Measurements from ENCODE around the gene HECTD2.

HECTD2 gene

GRCh38 chr10:91545384-91545783 is 135.2 kb downstream of the HECTD2 start:
- H3K4me1 ChIP-seq, result peaks cover 26% of the 10 kb centered on the region
- H3K9me3 ChIP-seq, result peaks cover 6% of the 10 kb centered on the region
- no peak for TF ChIP-seq Cebpa-rat (IDR thresholded peaks at IDR 0.05)
- no peaks in the 10 kb centered on the region for H3K27me3 ChIP-seq
- no peak overlapping the region for H3K4me3 ChIP-seq
- H3K27ac ChIP-seq, result no peak overlapping the region
- no peaks in the 10 kb centered on the region for H4K20me1 ChIP-seq
- H3K36me3 ChIP-seq, result no peaks in the 10 kb centered on the region
- no peak overlapping the region for H3K9ac ChIP-seq
- H3K4me2 ChIP-seq, result no peak overlapping the region

GRCh38 chr10:91545838-91546237 is 135.7 kb downstream of the HECTD2 start:
- Histone ChIP-seq H3K27me3 (no peaks in the 10 kb centered on the region), H3K36me3 (no peaks in the 10 kb centered on the region)
- TF ChIP-seq Cebpa-rat (IDR thresholded peaks at IDR 0.05), result no peak

GRCh38 chr10:91549262-91549661 is 139.1 kb downstream of the HECTD2 start:
- TF ChIP-seq Cebpa-rat (IDR thresholded peaks at IDR 0.05), result no peak
- H3K4me2 ChIP-seq, result no peak overlapping the region
- no peaks in the 10 kb centered on the region for H3K27me3 ChIP-seq
- H3K4me1 ChIP-seq, result no peaks in the 10 kb centered on the region
- H3K27ac ChIP-seq, result no peak overlapping the region
- H3K4me3 ChIP-seq, result no peak overlapping the region
- no peaks in the 10 kb centered on the region for H3K36me3 ChIP-seq
- H4K20me1 ChIP-seq, result no peaks in the 10 kb centered on the region
- no peaks in the 10 kb centered on the region for H3K9me3 ChIP-seq
- H3K9ac ChIP-seq, result no peak overlapping the region

More at GRCh38 chr10:91545838-91546237, 135.7 kb downstream of the HECTD2 start:
- Histone ChIP-seq H4K20me1 (no peaks in the 10 kb centered on the region), H3K27ac (no peak overlapping the region), H3K4me3 (no peak overlapping the region), H3K4me1 (peaks cover 22% of the 10 kb centered on the region), H3K9me3 (peaks cover 1% of the 10 kb centered on the region; the same call in 1 of the 2 replicates), H3K9ac (no peak overlapping the region), H3K4me2 (no peak overlapping the region)

- H3K36me3 ChIP-seq, result no peaks in the 10 kb centered on the region
- H3K9me3 ChIP-seq, result no peaks in the 10 kb centered on the region
- H4K20me1 ChIP-seq, result no peaks in the 10 kb centered on the region
- H3K27ac ChIP-seq, result no peak overlapping the region
- no peak for TF ChIP-seq Cebpa-rat (IDR thresholded peaks at IDR 0.05)
- H3K4me1 ChIP-seq, result no peaks in the 10 kb centered on the region
- no peaks in the 10 kb centered on the region for H3K27me3 ChIP-seq
- H3K4me3 ChIP-seq, result no peak overlapping the region
- no peak overlapping the region for H3K9ac ChIP-seq
- no peak overlapping the region for H3K4me2 ChIP-seq
Observed at GRCh38 chr10:91550021-91550420, 139.9 kb downstream of the HECTD2 start.

- Histone ChIP-seq H3K4me1 (no peaks in the 10 kb centered on the region), H3K36me3 (no peaks in the 10 kb centered on the region), H4K20me1 (no peaks in the 10 kb centered on the region), H3K27ac (no peak overlapping the region), H3K27me3 (no peaks in the 10 kb centered on the region), H3K4me3 (no peak overlapping the region), H3K9me3 (no peaks in the 10 kb centered on the region), H3K4me2 (no peak overlapping the region), H3K9ac (no peak overlapping the region)
- TF ChIP-seq Cebpa-rat (IDR thresholded peaks at IDR 0.05), result no peak
Observed at GRCh38 chr10:91551856-91552255, 141.7 kb downstream of the HECTD2 start.

- no peak overlapping the region for H3K4me3 ChIP-seq
- H4K20me1 ChIP-seq, result no peaks in the 10 kb centered on the region
- H3K36me3 ChIP-seq, result no peaks in the 10 kb centered on the region
- H3K4me2 ChIP-seq, result no peak overlapping the region
- no peaks in the 10 kb centered on the region for H3K9me3 ChIP-seq
- no peak for TF ChIP-seq Cebpa-rat (IDR thresholded peaks at IDR 0.05)
- no peak overlapping the region for H3K9ac ChIP-seq
- no peaks in the 10 kb centered on the region for H3K4me1 ChIP-seq
- no peaks in the 10 kb centered on the region for H3K27me3 ChIP-seq
- H3K27ac ChIP-seq, result no peak overlapping the region
Observed at GRCh38 chr10:91552274-91553095, 142.3 kb downstream of the HECTD2 start.

GRCh38 chr10:91555455-91555854 is 145.3 kb downstream of the HECTD2 start:
- no peak overlapping the region for H3K9ac ChIP-seq
- H3K27me3 ChIP-seq, result no peaks in the 10 kb centered on the region
- H3K9me3 ChIP-seq, result no peaks in the 10 kb centered on the region
- H3K4me2 ChIP-seq, result no peak overlapping the region
- H3K4me3 ChIP-seq, result no peak overlapping the region
- TF ChIP-seq Cebpa-rat (IDR thresholded peaks at IDR 0.05), result no peak
- H3K27ac ChIP-seq, result no peak overlapping the region
- no peaks in the 10 kb centered on the region for H4K20me1 ChIP-seq
- H3K36me3 ChIP-seq, result no peaks in the 10 kb centered on the region
- H3K4me1 ChIP-seq, result no peaks in the 10 kb centered on the region

- Histone ChIP-seq H3K4me2 (no peak overlapping the region), H3K9ac (no peak overlapping the region), H3K4me3 (no peak overlapping the region), H3K36me3 (no peaks in the 10 kb centered on the region), H3K27ac (no peak overlapping the region), H3K4me1 (no peaks in the 10 kb centered on the region), H3K9me3 (peaks cover 9% of the 10 kb centered on the region), H3K27me3 (no peaks in the 10 kb centered on the region), H4K20me1 (no peaks in the 10 kb centered on the region)
- TF ChIP-seq Cebpa-rat (IDR thresholded peaks at IDR 0.05), result peak; percentile 86
Observed at GRCh38 chr10:91556691-91557566, 146.8 kb downstream of the HECTD2 start.

GRCh38 chr10:91557651-91558111 is 147.5 kb downstream of the HECTD2 start:
- Histone ChIP-seq H3K9ac (no peak overlapping the region), H3K4me2 (no peak overlapping the region), H3K36me3 (no peaks in the 10 kb centered on the region), H4K20me1 (no peaks in the 10 kb centered on the region), H3K27me3 (no peaks in the 10 kb centered on the region), H3K4me1 (no peaks in the 10 kb centered on the region), H3K27ac (no peak overlapping the region), H3K9me3 (peaks cover 11% of the 10 kb centered on the region), H3K4me3 (no peak overlapping the region)
- no peak for TF ChIP-seq Cebpa-rat (IDR thresholded peaks at IDR 0.05)

GRCh38 chr10:91558473-91558872 is 148.3 kb downstream of the HECTD2 start:
- Histone ChIP-seq H3K9me3 (peaks cover 11% of the 10 kb centered on the region), H3K4me1 (no peaks in the 10 kb centered on the region), H3K36me3 (no peaks in the 10 kb centered on the region), H3K9ac (no peak overlapping the region), H3K4me3 (no peak overlapping the region), H3K27ac (no peak overlapping the region), H4K20me1 (no peaks in the 10 kb centered on the region), H3K4me2 (no peak overlapping the region), H3K27me3 (no peaks in the 10 kb centered on the region)
- TF ChIP-seq Cebpa-rat (IDR thresholded peaks at IDR 0.05), result no peak
